HepG2 (cell line): ENCODE data around the gene XXYLT1. TPM values are rescaled to one million over a fixed set of nuclear protein-coding genes. Genes with fewer than 3 reads are reported as not detected.

ENCODE experiments used
- DNMT3B ChIP-seq: conservative IDR thresholded peaks from 2 replicates; pipeline ENCODE4 v1.6.1; 2016; ENCODE audit warnings: missing biosample characterization, control low read depth
- MBNL3 ChIP-seq: fragments of 250-450 bp; sonication (Bioruptor Pico); conservative IDR thresholded peaks from 2 replicates; pipeline ENCODE4 v1.8.0; 2022; ENCODE audit warnings: mild to moderate bottlenecking, inconsistent platforms
- NCOA5 ChIP-seq: sonication (generic); formaldehyde crosslinking; IDR thresholded peaks from 2 replicates; pipeline ENCODE4 v1.4.0; 2020; ENCODE audit warnings: missing genetic modification reagents
- RBM22 ChIP-seq: fragments of 200-400 bp; formaldehyde crosslinking; optimal IDR thresholded peaks from 2 replicates; pipeline ENCODE3; 2017; ENCODE audit warnings: mild to moderate bottlenecking, low read length, moderate library complexity
- SSRP1 ChIP-seq: IDR thresholded peaks from 2 replicates; pipeline ENCODE4 v1.6.1; 2016; ENCODE audit warnings: control low read depth
- ZNF75D ChIP-seq: sonication (generic); formaldehyde crosslinking; IDR thresholded peaks from 2 replicates; pipeline ENCODE4 v1.8.1; 2023; ENCODE audit warnings: missing genetic modification reagents, mild to moderate bottlenecking, borderline replicate concordance
- ZSCAN20 ChIP-seq: sonication (generic); formaldehyde crosslinking; IDR thresholded peaks from 2 replicates; pipeline ENCODE4 v1.4.0; 2020; ENCODE audit warnings: missing genetic modification reagents, mild to moderate bottlenecking, borderline replicate concordance
- polyA plus RNA-seq, 8 experiments: library from polyadenylated mRNA; depleted of rRNA in 3 of 8; stranded (reverse) in 7 of 8; unstranded in 1 of 8; fragments of >200 nt; fragmentation: Illumina TruSeq in 4 of 8; extraction: Trizol in 4 of 8; gene quantifications; 2 replicates each; pipeline versions ENCODE4 v1.2.1 to v1.2.3, GENCODE V29; 2011 to 2016; ENCODE audit warnings: low read depth in 4 of 8, missing spikeins in 1 of 8, mixed read lengths in 1 of 8; ENCODE audit not compliant: insufficient read depth in 1 of 8
- total RNA-seq, 5 experiments: library from RNA; depleted of rRNA; stranded (reverse); fragments of >200 nt; fragmentation: Illumina TruSeq; extraction: Trizol; gene quantifications; 2 replicates each; pipeline ENCODE4 v1.2.3, GENCODE V29; 2016; ENCODE audit warnings: low read depth in 1 of 5
- TF ChIP-seq, protein P1 (sequence below), 2 experiments: sonication (generic) in 1 of 2; formaldehyde crosslinking in 1 of 2; IDR thresholded peaks; 2 replicates each; pipeline versions ENCODE4 v1.6.1 to v1.9.0; 2014 to 2022; ENCODE audit warnings: antibody characterized with exemption in 1 of 2, borderline replicate concordance in 1 of 2, inconsistent platforms in 1 of 2, low read depth in 1 of 2, missing genetic modification reagents in 1 of 2
- TF ChIP-seq, protein P2 (sequence below): IDR thresholded peaks from 2 replicates; pipeline ENCODE4 v1.6.1; 2016

The XXYLT1 gene
- total and polyA plus RNA-seq, 2 of the 13 experiments (the other 11 are each of a cell fraction or from before 2014, with no cell fraction given), result 17.7 to 19.0 TPM

DNA sequence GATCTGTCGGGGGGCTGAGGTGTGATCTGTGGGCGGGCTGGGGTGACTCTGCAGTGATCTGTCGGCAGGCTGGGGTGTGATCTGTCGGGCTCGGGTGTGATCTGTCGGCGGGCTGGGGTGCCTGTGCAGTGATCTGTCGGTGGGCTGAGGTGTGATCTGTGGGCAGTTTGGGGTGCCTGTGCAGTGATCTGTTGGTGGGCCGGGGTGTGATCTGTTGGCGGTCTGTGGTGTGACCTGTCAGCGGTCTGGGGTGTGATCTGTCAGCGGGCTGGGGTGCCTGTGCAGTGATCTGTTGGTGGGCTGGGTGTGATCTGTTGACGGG lies 205.1 kb downstream of the XXYLT1 start (continued):
- TF ChIP-seq, protein P1, sequence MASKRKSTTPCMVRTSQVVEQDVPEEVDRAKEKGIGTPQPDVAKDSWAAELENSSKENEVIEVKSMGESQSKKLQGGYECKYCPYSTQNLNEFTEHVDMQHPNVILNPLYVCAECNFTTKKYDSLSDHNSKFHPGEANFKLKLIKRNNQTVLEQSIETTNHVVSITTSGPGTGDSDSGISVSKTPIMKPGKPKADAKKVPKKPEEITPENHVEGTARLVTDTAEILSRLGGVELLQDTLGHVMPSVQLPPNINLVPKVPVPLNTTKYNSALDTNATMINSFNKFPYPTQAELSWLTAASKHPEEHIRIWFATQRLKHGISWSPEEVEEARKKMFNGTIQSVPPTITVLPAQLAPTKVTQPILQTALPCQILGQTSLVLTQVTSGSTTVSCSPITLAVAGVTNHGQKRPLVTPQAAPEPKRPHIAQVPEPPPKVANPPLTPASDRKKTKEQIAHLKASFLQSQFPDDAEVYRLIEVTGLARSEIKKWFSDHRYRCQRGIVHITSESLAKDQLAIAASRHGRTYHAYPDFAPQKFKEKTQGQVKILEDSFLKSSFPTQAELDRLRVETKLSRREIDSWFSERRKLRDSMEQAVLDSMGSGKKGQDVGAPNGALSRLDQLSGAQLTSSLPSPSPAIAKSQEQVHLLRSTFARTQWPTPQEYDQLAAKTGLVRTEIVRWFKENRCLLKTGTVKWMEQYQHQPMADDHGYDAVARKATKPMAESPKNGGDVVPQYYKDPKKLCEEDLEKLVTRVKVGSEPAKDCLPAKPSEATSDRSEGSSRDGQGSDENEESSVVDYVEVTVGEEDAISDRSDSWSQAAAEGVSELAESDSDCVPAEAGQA (IDR thresholded peaks at IDR 0.05; ENCODE audit: low read depth), result no peak
- TF ChIP-seq, protein P1 (CRISPR knock-in tag; IDR thresholded peaks at IDR 0.05; ENCODE audit: borderline replicate concordance), result no peak
- TF ChIP-seq NCOA5 (CRISPR knock-in tag) (no peak), ZNF75D (CRISPR knock-in tag) (no peak), DNMT3B (CRISPR knock-in tag) (no peak), ZSCAN20 (CRISPR knock-in tag) (no peak), SSRP1 (CRISPR knock-in tag) (no peak), RBM22 (no peak), MBNL3 (no peak)
- TF ChIP-seq, protein P2, sequence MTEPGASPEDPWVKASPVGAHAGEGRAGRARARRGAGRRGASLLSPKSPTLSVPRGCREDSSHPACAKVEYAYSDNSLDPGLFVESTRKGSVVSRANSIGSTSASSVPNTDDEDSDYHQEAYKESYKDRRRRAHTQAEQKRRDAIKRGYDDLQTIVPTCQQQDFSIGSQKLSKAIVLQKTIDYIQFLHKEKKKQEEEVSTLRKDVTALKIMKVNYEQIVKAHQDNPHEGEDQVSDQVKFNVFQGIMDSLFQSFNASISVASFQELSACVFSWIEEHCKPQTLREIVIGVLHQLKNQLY (CRISPR knock-in tag), result no peak
